ENCODE data around the gene MSLN.

GRCh38 chr16:726188-726437 is 34.4 kb upstream of the MSLN start:
- TF ChIP-seq CTCF (IDR thresholded peaks at IDR 0.05), result no peak
- TF ChIP-seq POLR2A (IDR thresholded peaks at IDR 0.05), result no peak

Measured in uterus (tissue), 2 donors.